Renal cortex interstitium (tissue), 11 donors: ENCODE measurements around the gene PDE3A. TPM values are rescaled to one million over a fixed set of nuclear protein-coding genes. Genes with fewer than 3 reads are reported as not detected.
"Not testable (repeated sequence)": the region's sequence is repeated elsewhere in the genome, so short reads cannot be mapped to it uniquely, and the experiment has no call there.

ENCODE experiments used
- DNase-seq, 11 donors: peaks; one replicate each; pipeline ENCODE4 v3.0.0-alpha.2; 2013; ENCODE audit warnings: low read depth in 9 of 11, low spot score in 4 of 11; ENCODE audit errors: extremely low read depth in 1 of 11
- polyA plus RNA-seq, 3 donors: library from polyadenylated mRNA; unstranded; fragments of 120-200 nt; gene quantifications; one replicate each; pipeline ENCODE4 v1.2.1, GENCODE V29; 2013; ENCODE audit not compliant: insufficient read length in 3 of 3

PDE3A gene
- polyA plus RNA-seq, 3 donors = 24.5 to 28.8 (median 24.9) TPM

DNA sequence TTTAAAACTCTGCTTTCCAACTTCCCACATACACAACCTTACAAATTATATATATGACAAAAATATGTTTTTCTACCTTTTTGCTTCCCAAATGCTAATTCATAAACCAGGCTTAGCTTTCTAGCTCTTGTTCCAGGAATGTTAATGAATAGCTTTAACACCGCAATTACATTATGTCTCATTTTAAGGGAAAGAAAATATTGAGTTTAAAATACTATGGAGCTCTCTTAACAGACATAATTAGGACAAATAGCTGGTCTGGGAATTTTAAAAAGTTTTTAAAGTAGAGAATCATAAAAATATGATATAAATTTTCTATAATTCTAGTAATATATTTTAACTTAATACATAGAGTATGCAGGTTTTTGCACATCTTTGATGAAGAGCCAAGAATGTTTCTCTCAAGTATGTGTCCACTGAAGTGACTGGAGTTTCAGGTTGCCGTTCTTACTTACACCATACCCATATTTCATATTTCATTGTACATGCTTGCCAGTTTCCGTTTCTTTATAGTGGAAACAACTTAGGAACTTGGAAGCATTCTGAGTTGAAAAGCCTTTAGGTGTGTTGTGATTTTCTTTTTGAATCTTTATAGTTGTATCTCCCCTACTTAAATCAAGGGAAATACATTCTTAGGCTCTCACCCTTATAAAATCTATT lies 236.2 kb downstream of the PDE3A start:
- DNase-seq = no peak

DNA sequence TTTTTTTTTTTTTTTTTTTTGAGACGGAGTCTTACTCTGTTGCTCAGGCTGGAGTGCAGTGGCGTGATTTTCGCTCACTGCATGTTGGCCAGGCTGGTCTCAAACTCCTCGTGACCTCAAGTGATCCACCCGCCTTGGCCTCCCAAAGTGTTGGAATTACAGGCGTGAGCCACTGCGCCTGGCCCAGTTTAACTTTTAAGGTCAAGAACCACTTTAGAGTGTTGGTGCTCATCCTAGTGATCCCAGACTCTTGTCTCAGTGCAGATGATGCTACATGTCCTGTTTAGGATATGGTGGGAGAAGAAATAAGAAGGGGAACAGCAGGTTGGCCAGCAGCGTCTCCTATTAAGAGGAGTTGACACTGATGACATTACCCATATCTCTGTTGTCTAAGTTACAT lies 246.7 kb downstream of the PDE3A start:
- DNase-seq = not testable (repeated sequence)

DNA sequence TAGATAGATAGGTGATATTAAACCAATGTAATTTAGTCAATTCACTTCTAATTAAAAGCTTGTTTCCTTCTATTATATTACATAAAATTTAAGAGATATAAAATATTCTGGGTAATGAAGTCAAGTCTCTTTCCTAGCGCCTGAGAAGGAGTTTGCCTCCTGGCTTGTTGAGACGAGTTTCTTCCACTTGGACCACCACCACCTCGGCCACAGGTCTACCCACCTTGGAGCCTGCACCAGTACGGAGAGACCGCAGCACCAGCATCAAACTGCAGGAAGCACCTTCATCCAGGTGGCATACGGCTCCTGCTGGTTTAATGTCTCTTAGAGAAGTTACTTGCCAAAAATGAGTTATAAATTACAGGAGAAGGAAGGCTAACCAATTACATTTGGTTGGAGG lies 247.8 kb downstream of the PDE3A start:
- DNase-seq = no peak

DNA sequence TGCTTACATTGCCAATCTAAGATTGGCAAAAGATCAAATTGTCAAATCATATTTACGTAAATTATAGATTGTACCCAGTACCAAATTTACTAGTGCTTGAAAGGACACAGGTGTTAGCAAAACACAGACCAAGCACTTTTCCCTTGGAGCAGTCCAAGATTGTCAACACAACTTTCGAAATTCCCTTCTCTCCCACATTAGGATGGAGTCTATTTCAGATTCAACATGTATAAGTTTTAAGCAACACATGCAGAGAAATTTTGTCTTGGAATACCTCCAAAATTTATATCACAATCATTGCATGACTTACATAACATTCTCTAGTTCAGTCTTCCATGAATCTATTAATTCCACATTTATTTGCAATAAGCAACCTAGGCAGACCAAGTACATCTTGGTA lies 251.9 kb downstream of the PDE3A start:
- no peak for DNase-seq

DNA sequence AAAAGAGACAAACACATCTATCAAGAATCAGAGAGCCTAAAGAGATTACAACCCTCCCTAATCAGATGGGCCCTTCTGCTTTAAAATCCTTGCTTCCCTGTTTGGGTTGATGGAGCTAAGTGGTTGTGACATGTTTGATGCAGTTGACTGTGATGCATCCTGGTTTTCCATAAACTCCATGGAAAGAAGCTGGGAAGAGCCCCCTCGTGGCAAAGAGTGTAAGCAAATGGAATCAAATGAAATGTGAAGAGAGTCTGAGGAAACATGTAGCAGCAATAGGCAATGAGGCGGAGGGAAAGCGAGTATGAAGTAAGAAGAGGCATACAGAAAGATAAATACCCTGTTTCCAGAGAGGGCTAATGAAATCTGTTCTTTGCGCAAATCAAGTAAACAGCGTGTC lies 256.4 kb downstream of the PDE3A start:
- DNase-seq = peak in 7 of 11 donors; percentile 24 to 46 (median 33)

DNA sequence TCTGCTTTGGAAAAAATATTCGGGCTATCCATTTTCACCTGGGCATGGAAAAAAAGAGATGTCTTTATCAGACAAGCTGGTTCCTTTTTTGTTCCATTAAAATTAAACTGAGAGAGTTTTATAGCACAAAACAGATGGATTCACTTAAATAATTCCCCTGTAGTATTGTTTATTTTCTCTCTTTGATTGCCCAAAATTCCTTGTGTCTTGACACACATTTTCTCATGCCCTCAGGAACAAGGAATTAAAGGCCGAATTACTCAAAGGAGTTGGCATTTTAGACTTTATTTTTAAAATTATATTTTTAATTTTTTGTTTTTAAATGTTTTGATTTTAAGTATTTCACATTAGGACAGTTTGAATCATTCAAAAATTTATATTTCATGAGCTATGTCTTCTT lies 257.2 kb downstream of the PDE3A start:
- DNase-seq = no peak

DNA sequence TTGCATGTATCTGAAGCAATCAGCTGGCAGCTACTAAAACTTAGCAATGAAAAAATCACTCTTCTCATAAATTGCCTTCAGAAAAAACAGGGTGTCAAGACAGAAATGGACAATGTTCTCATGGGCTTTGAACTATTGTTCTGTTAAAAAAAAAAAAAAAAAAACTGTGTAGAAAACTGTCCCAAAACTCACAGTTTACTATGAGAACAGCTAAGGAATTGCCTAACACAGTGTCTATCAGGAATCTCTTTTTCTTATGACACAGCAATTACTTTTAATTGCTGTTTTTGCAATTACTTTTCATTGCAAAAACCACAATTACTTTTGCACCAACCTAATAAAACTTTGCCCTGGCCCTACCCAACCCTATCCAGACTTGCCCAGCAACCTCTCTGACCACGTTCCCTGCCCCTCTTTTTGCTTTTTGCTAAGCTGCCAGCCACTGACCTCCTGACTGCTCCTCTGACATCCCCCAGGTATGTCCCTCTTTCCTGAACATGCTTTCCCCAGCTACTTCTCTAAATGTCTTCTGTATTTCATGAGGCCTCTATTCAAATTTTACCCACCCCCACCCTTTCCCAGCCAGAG lies 258.8 kb downstream of the PDE3A start:
- DNase-seq = no peak

DNA sequence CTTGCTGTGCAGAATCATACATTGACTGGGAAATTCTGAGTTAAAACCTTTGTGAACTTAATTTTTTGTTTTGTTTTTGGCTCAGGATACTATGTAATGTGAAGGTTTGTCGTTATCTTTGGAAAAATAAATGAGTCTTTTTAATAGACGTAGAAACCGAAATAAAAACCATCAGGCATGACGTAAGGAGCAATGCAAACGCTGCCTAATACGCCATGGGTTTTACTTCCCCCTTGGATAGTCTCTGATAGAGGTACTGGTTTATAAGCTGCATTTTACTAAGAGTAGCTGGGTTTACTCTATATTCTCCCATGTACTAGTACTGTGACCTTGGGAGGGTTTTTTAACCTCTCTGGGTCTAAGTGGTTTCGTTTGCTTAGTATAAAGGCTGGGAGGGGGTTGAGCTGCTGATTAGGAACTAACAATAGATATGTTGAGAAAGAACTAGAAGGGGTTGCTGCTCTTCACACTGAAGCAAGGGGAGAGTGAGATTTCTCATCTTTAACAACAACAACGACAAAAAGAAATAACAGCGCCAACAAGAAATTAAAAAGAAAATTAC lies 260.0 kb downstream of the PDE3A start:
- no peak for DNase-seq

DNA sequence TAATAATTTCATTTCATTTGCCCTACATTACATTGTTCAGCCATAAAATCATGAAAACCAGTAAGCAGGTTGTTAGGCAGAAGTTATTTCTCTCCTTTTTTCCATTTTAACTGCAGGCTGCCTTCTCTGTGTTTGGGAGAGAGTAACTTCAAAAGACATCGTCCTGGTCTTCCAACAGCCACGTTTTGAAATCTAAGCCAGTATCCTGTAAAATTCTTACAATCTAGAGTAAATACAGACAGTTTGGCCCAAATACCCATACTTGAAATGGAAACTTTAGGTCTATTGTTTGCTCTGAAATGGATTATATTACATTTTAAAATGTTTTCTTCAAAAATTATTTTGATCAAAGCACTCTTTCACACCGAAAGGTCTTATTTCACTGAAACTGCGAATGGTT lies 260.7 kb downstream of the PDE3A start:
- DNase-seq = no peak

DNA sequence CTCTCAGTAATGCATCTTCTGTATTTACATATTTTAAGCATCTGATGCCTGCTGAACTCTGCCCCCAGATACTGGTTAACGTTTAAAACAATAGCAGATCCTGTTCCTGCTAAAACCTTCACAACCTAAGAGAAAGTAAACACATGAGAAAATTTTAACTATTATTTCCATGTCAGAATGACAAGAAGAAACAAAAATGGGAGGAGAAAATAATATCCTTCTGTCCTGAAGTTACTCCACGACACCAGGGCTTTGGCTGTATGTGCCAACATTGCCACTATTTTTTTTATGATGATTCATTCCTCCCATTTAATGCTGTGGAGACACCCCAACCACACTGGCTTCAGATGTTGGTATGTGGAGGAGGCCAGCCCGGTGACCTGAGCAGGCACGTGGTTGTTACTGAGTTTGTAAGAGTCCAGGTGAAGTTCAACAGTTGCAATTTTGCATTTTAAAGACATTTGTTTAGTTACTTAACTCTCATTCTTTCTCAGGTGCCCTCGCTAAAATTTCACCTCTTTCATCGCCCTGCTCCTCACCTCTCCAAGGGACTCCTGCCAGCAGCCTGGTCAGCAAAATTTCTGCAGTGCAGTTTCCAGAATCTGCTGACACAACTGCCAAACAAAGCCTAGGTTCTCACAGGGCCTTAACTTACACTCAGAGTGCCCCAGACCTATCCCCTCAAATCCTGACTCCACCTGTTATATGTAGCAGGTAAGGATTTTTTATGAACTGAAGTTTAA lies 261.2 kb downstream of the PDE3A start:
- peak in 1 of 11 donors; percentile 18 for DNase-seq

DNA sequence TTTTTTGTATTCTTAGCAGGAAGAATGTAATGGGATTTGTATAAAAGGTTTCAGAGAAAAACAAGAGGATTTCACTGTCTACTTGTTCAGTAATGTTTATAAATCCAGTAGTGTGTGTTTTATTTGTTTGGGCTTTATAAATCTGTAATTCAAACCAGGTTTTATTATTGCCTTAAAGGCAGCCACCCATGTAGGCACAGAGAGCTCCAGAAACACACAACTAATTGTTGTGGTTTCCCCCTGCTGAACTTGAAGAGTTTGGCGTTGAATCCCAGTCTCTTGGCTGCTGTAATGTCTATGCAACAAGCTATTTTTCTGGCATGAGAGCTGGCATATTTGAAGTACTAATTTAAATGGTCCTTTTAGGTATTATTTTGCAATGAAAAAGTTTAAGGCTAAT lies 263.4 kb downstream of the PDE3A start:
- DNase-seq = no peak

DNA sequence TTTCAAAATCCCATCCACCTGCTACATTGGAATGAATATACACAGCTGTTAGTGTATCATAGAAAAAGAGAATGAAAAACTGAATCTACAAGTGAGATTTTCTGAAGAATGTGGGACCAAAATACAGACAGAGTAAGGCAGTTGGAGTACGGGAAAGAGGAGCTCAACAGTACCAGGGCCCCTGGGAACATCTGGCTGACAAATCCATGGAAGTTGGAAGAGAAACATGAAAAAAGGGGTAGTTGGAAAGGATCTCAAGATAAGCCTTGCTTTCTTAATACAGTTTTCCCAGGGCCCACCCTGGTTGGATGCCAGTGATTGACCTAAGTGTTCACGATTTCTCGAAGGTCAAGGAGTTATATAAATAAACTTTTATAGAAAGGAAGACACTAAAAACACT lies 272.8 kb downstream of the PDE3A start:
- DNase-seq = no peak

DNA sequence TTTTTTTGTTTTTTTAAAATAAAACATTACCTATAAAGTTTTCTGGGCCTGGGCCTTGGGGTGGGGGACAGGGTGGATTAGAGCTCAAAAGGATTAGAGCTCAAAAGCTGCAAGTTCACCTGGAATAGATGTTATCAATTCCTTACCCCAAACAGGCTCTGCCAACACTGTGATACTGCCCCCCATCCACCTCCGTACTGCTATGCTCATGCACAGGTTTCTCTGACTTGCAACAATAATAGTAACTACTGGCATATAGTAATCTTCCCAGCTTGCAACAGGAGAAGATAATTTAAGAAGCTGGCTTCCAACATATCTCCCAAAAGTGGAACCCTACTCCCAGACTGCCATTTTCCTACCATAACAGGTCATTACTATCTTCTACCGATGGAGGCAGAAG lies 275.5 kb downstream of the PDE3A start:
- no peak for DNase-seq

DNA sequence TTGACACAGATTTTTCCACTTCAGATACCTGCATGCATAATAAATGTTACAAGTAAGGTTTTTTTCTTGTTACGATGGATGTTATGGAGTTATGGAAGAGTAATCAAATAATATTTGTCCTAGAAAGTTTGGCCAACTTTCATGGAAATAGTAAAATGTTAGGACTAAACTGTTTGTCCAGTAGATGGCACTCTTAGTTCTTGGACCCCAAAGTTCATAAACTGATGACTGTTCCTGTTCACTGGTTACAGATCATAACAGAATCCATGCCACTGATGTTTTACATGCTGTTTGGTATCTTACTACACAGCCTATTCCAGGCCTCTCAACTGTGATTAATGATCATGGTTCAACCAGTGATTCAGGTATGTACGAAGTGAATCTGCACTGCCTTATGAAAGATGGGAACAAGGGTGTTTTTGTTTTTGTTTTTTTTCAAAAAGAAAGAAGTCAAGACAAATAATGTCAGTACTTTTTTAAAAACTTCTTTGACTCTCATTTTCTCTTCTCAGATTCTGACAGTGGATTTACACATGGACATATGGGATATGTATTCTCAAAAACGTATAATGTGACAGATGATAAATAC lies 278.0 kb downstream of the PDE3A start:
- DNase-seq = no peak

DNA sequence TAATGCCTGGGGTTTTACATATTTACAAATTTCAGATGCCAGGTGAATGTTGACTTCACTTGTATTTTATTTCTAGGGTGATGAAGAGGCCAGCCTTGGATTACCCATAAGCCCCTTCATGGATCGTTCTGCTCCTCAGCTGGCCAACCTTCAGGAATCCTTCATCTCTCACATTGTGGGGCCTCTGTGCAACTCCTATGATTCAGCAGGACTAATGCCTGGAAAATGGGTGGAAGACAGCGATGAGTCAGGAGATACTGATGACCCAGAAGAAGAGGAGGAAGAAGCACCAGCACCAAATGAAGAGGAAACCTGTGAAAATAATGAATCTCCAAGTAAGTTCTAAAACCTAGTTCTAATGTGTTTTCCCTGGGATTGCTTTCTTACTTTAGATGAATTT lies 285.5 kb downstream of the PDE3A start:
- DNase-seq = no peak

DNA sequence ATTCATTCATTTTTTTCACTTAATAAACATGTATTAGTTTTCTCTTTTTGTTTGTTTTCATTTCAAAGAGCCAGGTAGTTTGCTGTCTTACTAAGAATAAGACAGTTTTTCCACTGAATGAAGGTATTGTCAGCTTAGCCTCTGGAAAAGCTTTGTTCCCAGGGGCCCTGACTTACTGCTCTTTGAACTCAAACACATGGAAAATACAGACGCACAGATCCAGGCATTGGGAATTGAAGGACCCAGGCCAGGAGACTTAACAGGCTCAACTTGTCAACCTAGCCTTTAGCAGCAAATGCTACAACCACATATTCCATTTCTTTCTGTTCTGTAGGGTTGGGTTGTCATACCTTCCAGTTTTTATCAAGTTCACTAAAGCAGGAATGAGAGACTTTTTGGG lies 288.3 kb downstream of the PDE3A start:
- no peak for DNase-seq

DNA sequence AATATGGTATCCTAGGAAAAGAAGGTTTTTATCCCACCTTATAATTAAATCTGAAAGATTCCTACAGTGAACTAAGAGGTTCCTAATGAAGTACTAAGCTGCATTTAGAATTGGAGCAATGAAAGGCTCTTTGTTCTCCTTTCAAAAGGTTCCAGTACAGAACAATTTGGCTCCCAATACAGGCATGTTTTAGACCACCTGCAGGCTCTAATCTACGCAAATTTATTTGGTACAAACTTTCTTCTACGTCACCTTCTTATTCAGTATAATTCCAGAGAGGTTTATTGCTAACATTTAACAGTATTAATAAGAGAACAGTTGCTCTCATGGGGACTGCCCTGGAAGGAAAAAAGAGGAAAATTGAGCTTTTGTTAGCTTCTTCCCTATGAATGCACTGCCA lies 289.2 kb downstream of the PDE3A start:
- DNase-seq = no peak

DNA sequence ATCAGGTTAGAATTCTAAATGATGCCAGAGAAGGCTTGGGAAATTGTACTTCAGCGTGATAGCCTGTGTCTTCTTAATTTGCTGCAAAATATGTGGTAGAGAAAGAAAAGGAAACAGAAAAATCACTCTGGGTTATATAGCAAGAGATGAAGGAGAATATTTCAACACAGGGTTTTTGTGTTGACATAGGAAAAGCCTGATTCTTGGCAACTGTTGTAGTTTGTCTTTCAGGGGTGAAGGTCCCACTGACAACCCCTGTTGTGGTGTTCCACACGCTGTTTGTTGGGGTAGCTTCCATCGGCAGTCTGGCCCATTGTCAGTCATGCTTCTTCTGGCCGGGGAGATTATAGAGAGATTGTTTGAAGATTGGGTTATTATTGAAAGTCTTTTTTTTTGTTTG lies 313.0 kb downstream of the PDE3A start:
- DNase-seq = no peak

DNA sequence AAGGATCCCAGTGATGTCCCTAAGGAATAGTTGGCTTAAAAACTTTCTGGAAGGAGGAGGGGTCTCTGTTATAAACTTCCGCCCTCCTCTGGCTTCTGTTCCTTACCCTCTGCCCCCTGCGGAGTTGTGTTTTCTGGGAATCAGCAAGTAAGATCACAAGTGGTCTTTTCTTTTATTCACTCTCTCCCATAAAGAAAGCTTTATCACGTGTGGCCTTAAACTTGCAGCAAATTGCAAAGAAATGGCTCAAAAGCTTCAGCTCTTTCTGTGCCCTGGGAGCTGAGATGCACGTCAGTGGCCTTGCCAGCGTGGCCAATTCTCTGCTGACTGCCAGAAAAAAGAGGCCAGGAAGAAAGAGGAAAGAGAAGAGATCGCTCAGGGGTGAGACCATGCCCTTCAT lies 326.9 kb downstream of the PDE3A start, which contains the start of gene SLCO1C1:
Gene SLCO1C1, plus strand, starts transcription at position 101 of the 400 bp plus-strand sequence. CDS start 4,245 bp downstream, outside the sequence.
- DNase-seq = peak in 1 of 11 donors; percentile 2
